ENCODE results near the gene NCAPH2. TPM values are rescaled to one million over a fixed set of nuclear protein-coding genes. Genes with fewer than 3 reads are reported as not detected.

The NCAPH2 gene
- total RNA-seq, 1 experiment from 2014 or later: 24.6 TPM

DNA sequence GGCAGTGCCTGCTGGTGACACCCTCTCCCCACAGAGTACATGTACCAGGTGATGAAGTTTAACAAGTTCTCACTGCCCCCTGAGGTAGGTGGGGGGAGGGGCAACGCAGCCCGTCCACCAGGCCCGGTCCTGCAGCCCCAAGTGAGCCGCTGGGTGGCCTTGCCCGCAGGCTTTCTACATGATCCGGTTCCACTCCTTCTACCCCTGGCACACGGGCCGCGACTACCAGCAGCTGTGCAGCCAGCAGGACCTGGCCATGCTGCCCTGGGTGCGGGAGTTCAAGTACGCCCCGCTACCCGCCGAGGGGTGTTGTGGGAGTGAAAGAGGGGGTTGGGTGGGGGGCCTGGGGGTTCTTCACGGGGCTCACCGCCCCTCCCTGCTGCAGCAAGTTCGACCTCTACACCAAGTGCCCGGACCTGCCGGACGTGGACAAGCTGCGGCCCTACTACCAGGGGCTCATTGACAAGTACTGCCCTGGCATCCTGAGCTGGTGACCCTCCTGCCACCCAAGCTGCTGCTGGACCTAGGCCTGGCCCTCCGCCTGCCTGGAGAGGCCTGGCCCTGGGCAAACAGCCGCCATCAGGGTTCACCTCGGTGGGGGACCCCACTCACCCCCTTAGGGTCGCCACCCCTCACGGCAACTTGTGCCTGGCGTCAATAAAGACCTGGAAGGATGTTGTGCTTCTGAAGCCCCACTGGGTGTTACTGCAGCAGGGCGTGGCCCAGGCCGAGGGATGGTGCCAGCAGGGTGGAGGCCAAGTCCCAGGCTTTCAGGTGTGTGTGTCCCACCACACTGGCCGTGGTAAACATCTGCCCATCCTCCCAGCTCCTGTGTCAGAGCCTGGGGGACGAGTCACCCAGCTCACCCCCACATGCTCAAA, 18.4 kb upstream of the NCAPH2 start:
- no peak overlapping the region for H3K9ac ChIP-seq (ENCODE audit: low read length)
- no peak overlapping the region for H3K4me2 ChIP-seq (ENCODE audit: low read depth, low read length, poor library complexity, severe bottlenecking)
- no peaks in the 10 kb centered on the region for H3K79me2 ChIP-seq (ENCODE audit: low read length)
- no peaks in the 10 kb centered on the region for H4K20me1 ChIP-seq (ENCODE audit: insufficient read depth, low read depth, low read length)
- DNase-seq: no peak
- no peak overlapping the region for H2AFZ ChIP-seq (ENCODE audit: low read length)
- H3K27ac ChIP-seq (ENCODE audit: low read length): no peak overlapping the region
- no peaks in the 10 kb centered on the region for H3K27me3 ChIP-seq (ENCODE audit: low read length)
- no peaks in the 10 kb centered on the region for H3K9me3 ChIP-seq (ENCODE audit: low read length)
- peaks cover 9% of the 10 kb centered on the region for H3K4me1 ChIP-seq (ENCODE audit: low read length)
- H3K4me3 ChIP-seq (ENCODE audit: low read length): no peak overlapping the region
- no peaks in the 10 kb centered on the region for H3K36me3 ChIP-seq (ENCODE audit: insufficient read depth, low read length)
- no peaks in the 10 kb centered on the region for H3K9me2 ChIP-seq (replicated peaks; ENCODE audit: insufficient read depth, low read length)

DNA sequence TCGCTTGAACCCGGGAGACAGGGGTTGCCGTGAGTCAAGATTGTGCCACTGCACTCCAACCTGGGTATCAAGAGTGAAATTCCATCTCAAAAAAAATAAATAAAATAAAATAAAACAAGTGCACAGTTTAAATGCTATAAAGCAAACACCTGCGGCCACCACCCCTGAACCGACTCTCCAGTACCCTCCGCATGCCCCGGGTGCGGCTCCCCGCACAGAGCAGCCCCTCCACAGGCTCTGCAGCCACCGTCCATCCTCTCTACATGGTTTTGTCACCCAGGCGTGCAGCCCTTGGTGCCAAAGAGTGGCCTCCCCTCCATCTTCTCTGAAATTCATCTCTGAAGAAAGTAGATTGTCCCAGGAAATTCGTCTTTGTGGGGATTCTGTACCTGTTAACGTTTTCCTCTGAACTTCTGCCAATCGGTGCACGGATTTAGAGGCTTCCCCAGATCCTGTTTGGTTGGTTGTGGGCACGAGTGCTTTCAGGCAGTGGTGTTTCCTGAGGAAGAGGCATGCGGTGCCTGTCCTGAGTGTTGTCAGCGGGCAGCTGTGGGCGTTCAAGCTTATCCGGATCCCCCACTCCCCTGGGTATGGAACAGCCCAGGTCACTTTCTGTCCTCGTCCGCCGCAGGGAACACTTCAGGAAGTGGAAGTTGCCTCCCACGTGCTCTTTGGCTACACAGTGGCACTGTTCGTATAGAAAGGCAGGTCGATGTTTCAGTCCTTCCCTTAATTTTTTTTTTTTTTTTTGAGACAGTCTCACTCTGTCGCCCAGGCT, 17.3 kb upstream of the NCAPH2 start:
- Histone ChIP-seq H3K4me1 (ENCODE audit: low read length) (peaks cover 9% of the 10 kb centered on the region), H3K36me3 (ENCODE audit: insufficient read depth, low read length) (no peaks in the 10 kb centered on the region), H3K9ac (ENCODE audit: low read length) (no peak overlapping the region), H4K20me1 (ENCODE audit: insufficient read depth, low read depth, low read length) (no peaks in the 10 kb centered on the region), H3K27me3 (ENCODE audit: low read length) (no peaks in the 10 kb centered on the region), H2AFZ (ENCODE audit: low read length) (no peak overlapping the region), H3K4me2 (ENCODE audit: low read depth, low read length, poor library complexity, severe bottlenecking) (no peak overlapping the region), H3K4me3 (ENCODE audit: low read length) (no peak overlapping the region), H3K79me2 (ENCODE audit: low read length) (no peaks in the 10 kb centered on the region), H3K9me2 (replicated peaks; ENCODE audit: insufficient read depth, low read length) (no peaks in the 10 kb centered on the region), H3K9me3 (ENCODE audit: low read length) (no peaks in the 10 kb centered on the region), H3K27ac (ENCODE audit: low read length) (no peak overlapping the region)
- no peak for DNase-seq

DNA sequence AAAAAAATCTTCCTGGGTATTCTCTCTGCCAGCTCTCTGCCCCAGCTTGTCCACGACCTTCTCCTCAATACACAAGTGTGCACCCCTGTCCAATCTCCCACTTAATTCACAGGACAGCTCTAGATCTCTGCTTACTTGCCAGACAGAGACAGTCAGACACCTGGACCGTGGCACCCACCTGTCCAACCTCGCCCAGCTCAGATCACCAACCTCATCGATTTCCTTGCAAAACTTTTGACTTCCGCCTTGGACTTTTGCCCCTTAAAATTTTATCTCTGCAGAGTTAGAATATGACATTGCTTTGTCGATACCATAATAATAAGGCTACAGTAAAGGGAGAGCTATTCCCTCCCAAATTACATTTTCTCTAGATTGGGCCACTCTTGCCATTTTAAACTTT, 10.9 kb upstream of the NCAPH2 start:
- no peak for DNase-seq
- H3K9ac ChIP-seq (ENCODE audit: low read length): no peak overlapping the region
- H3K79me2 ChIP-seq (ENCODE audit: low read length): no peaks in the 10 kb centered on the region
- H3K9me2 ChIP-seq (replicated peaks; ENCODE audit: insufficient read depth, low read length): no peaks in the 10 kb centered on the region
- no peak overlapping the region for H3K4me2 ChIP-seq (ENCODE audit: low read depth, low read length, poor library complexity, severe bottlenecking)
- H3K4me3 ChIP-seq (ENCODE audit: low read length): no peak overlapping the region
- H4K20me1 ChIP-seq (ENCODE audit: insufficient read depth, low read depth, low read length): no peaks in the 10 kb centered on the region
- H3K36me3 ChIP-seq (ENCODE audit: insufficient read depth, low read length): no peaks in the 10 kb centered on the region
- H3K27me3 ChIP-seq (ENCODE audit: low read length): no peaks in the 10 kb centered on the region
- H3K27ac ChIP-seq (ENCODE audit: low read length): no peak overlapping the region
- H3K9me3 ChIP-seq (ENCODE audit: low read length): no peaks in the 10 kb centered on the region
- H3K4me1 ChIP-seq (ENCODE audit: low read length): peaks cover 5% of the 10 kb centered on the region
- no peak overlapping the region for H2AFZ ChIP-seq (ENCODE audit: low read length)

DNA sequence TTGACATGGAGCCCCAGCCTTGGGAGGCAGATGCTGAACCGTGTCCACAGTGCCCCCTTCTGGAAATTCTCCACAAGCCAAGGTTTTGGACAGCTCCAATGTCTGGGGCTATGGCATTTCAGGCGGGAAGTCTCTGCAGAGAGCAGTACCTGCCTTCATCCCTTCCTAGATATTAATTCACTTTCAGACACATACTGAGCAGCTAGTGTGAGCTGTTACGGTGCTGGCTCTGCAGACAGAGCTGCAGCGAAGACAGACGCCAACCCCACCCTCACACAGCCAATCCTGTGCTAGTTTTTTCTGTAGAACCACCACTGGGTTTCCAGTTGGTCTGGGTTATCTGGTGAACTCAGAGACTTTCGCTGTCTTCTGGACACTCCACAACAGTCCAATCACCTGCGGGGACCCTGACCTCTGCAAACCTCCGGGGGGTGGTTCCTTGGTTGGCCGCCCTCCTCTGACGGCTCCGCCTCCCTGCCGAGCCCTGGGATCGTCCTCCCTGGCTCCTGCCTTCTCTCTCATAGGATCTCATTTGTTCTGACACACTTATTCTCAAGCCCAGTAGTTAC, 9.6 kb upstream of the NCAPH2 start:
- no peaks in the 10 kb centered on the region for H4K20me1 ChIP-seq (ENCODE audit: insufficient read depth, low read depth, low read length)
- no peaks in the 10 kb centered on the region for H3K36me3 ChIP-seq (ENCODE audit: insufficient read depth, low read length)
- H3K9me3 ChIP-seq (ENCODE audit: low read length): no peaks in the 10 kb centered on the region
- no peak overlapping the region for H2AFZ ChIP-seq (ENCODE audit: low read length)
- no peaks in the 10 kb centered on the region for H3K9me2 ChIP-seq (replicated peaks; ENCODE audit: insufficient read depth, low read length)
- no peak overlapping the region for H3K9ac ChIP-seq (ENCODE audit: low read length)
- no peaks in the 10 kb centered on the region for H3K27me3 ChIP-seq (ENCODE audit: low read length)
- no peak overlapping the region for H3K4me3 ChIP-seq (ENCODE audit: low read length)
- H3K79me2 ChIP-seq (ENCODE audit: low read length): no peaks in the 10 kb centered on the region
- H3K4me1 ChIP-seq (ENCODE audit: low read length): peaks cover 5% of the 10 kb centered on the region
- no peak overlapping the region for H3K27ac ChIP-seq (ENCODE audit: low read length)
- H3K4me2 ChIP-seq (ENCODE audit: low read depth, low read length, poor library complexity, severe bottlenecking): peak overlapping the region; percentile 22
- peak; percentile 87 for DNase-seq

DNA sequence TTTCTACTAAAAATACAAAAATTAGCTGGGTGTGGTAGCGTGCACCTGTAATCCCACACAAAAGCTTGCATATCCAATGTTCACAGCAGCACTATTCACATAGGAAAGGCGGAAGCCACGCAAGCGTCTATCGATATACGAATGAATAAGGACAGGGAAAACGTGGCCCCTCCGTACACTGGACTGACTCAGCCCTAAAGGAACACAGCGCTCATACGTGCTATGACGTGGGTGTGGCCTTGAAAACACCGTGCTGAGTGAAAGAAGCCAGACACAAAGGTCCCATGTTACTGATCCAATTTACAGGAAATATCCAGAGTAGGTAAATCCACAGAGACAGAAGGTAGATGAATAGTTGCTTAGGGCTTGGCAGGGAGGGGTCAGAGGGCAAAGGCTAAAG, 7.6 kb upstream of the NCAPH2 start:
- H3K27me3 ChIP-seq (ENCODE audit: low read length): no peaks in the 10 kb centered on the region
- H3K4me3 ChIP-seq (ENCODE audit: low read length): no peak overlapping the region
- H3K79me2 ChIP-seq (ENCODE audit: low read length): no peaks in the 10 kb centered on the region
- no peak overlapping the region for H3K27ac ChIP-seq (ENCODE audit: low read length)
- peaks cover 5% of the 10 kb centered on the region for H3K4me1 ChIP-seq (ENCODE audit: low read length)
- H3K9me3 ChIP-seq (ENCODE audit: low read length): no peaks in the 10 kb centered on the region
- no peaks in the 10 kb centered on the region for H3K36me3 ChIP-seq (ENCODE audit: insufficient read depth, low read length)
- DNase-seq: no peak
- no peak overlapping the region for H3K9ac ChIP-seq (ENCODE audit: low read length)
- no peak overlapping the region for H2AFZ ChIP-seq (ENCODE audit: low read length)
- no peaks in the 10 kb centered on the region for H3K9me2 ChIP-seq (replicated peaks; ENCODE audit: insufficient read depth, low read length)
- no peaks in the 10 kb centered on the region for H4K20me1 ChIP-seq (ENCODE audit: insufficient read depth, low read depth, low read length)
- no peak overlapping the region for H3K4me2 ChIP-seq (ENCODE audit: low read depth, low read length, poor library complexity, severe bottlenecking)

DNA sequence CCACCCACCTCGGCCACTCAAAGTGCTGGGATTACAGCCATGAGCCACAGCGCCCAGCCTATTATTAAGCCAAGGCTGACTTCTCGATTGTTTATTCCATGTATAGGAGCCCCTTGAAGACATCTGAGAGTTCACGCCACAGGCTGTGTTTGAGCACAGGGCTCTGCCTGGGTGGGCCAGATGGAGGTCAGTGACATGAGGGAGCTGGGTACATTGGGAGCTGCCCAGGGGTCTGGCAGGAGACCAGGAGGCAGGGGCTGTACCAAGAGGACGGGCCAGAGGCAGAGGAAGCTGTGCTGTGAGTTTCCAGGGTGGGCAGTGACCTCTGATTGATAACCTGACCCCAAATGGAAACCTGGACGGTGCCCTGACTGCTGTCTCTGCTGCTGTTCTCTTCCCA, 5.9 kb upstream of the NCAPH2 start:
- peaks cover 11% of the 10 kb centered on the region for H3K79me2 ChIP-seq (ENCODE audit: low read length)

DNA sequence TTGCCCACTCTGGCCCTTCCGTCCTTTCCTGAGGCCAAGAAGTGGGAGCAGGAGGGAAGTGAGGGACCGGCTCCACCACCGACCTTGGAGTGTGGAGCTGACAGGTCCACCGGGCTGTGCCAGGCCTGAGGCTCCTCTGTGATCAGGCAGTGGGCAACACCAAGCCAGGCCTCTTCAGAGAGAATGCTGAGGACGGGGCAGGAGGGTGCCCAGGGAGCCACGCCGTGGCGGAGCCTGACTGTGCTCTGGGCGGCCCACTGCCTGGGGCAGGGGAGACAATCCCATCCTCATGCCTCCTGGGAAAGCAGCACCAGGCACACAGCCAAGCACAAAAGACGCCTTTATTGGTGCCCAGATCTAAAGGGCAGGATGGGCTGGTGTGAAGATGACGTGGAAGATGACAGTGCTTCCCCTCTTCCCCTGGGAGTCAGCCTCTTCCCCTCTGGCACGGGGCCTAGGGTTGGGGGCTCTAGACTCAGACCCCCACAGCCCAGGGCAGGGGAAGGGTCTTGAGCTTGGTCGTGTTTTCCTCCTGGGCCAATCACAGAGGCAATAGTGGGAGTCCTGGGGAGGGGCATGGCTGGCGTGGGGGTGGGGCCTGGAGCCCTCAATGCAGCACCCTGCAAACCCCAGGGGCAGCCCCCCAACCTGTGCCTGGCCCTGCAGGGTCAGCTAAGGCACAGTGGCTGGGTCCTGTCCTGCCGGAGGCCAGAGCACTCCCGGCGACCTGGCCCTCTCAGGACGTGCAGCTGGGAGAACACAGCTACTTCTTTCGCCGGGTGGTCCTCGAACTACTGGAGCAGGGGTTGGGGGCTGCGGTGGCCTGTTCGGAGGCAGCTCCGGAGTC, 5.2 kb upstream of the NCAPH2 start:
- Histone ChIP-seq H3K9me2 (replicated peaks; ENCODE audit: insufficient read depth, low read length) (no peaks in the 10 kb centered on the region), H3K27me3 (ENCODE audit: low read length) (no peaks in the 10 kb centered on the region), H3K79me2 (ENCODE audit: low read length) (peaks cover 14% of the 10 kb centered on the region), H3K9ac (ENCODE audit: low read length) (no peak overlapping the region), H2AFZ (ENCODE audit: low read length) (no peak overlapping the region), H3K9me3 (ENCODE audit: low read length) (no peaks in the 10 kb centered on the region), H3K4me3 (ENCODE audit: low read length) (no peak overlapping the region), H3K4me1 (ENCODE audit: low read length) (peaks cover 15% of the 10 kb centered on the region), H4K20me1 (ENCODE audit: insufficient read depth, low read depth, low read length) (0 out of 2 replicates have a peak, but pooled peaks cover 3% of the 10 kb centered on the region), H3K4me2 (ENCODE audit: low read depth, low read length, poor library complexity, severe bottlenecking) (no peak overlapping the region), H3K27ac (ENCODE audit: low read length) (no peak overlapping the region), H3K36me3 (ENCODE audit: insufficient read depth, low read length) (no peaks in the 10 kb centered on the region)
- DNase-seq: no peak

More for the DNA sequence above, 5.9 kb upstream of the NCAPH2 start:
- Histone ChIP-seq H3K4me1 (ENCODE audit: low read length) (peaks cover 15% of the 10 kb centered on the region), H3K9me2 (replicated peaks; ENCODE audit: insufficient read depth, low read length) (no peaks in the 10 kb centered on the region), H3K27me3 (ENCODE audit: low read length) (no peaks in the 10 kb centered on the region), H2AFZ (ENCODE audit: low read length) (no peak overlapping the region), H3K4me3 (ENCODE audit: low read length) (no peak overlapping the region), H3K36me3 (ENCODE audit: insufficient read depth, low read length) (no peaks in the 10 kb centered on the region), H3K27ac (ENCODE audit: low read length) (no peak overlapping the region), H4K20me1 (ENCODE audit: insufficient read depth, low read depth, low read length) (0 out of 2 replicates have a peak, but pooled peaks cover 3% of the 10 kb centered on the region), H3K9ac (ENCODE audit: low read length) (no peak overlapping the region), H3K4me2 (ENCODE audit: low read depth, low read length, poor library complexity, severe bottlenecking) (no peak overlapping the region), H3K9me3 (ENCODE audit: low read length) (no peaks in the 10 kb centered on the region)
- no peak for DNase-seq

Data from Karpas-422 (cell line).